Mucosa of stomach (tissue), 1 donor: ENCODE results near the gene CMTM4.

Experiments
- H3K27me3 ChIP-seq: one replicate; pipeline ENCODE4 v1.7.0; 2013; ENCODE audit warnings: mild to moderate bottlenecking, low read length; ENCODE audit not compliant: control insufficient read depth, insufficient read depth
- H3K36me3 ChIP-seq: one replicate; pipeline ENCODE4 v1.7.0; 2013; ENCODE audit warnings: low read length; ENCODE audit not compliant: control insufficient read depth, insufficient read depth
- H3K4me1 ChIP-seq: one replicate; pipeline ENCODE4 v1.7.0; 2013; ENCODE audit warnings: mild to moderate bottlenecking, low read length; ENCODE audit not compliant: control insufficient read depth, insufficient read depth
- H3K4me3 ChIP-seq: one replicate; pipeline ENCODE4 v1.7.0; 2013; ENCODE audit warnings: low read length
- H3K9ac ChIP-seq: one replicate; pipeline ENCODE4 v1.7.0; 2013; ENCODE audit warnings: mild to moderate bottlenecking, low read length, moderate library complexity
- H3K9me3 ChIP-seq: one replicate; pipeline ENCODE4 v1.7.0; 2013; ENCODE audit warnings: mild to moderate bottlenecking, low read length, moderate library complexity; ENCODE audit not compliant: control insufficient read depth
- donor health status: Pancreatic carcinoma.

Gene CMTM4

GRCh38 chr16:66719246-66719645 lies 22.7 kb upstream of the CMTM4 start:
- Histone ChIP-seq H3K9me3 (no peaks in the 10 kb centered on the region), H3K36me3 (peaks cover 4% of the 10 kb centered on the region), H3K9ac (no peak overlapping the region), H3K4me1 (peaks cover 9% of the 10 kb centered on the region), H3K4me3 (no peak overlapping the region), H3K27me3 (no peaks in the 10 kb centered on the region)

- Histone ChIP-seq H3K9me3 (no peaks in the 10 kb centered on the region), H3K27me3 (no peaks in the 10 kb centered on the region), H3K4me3 (no peak overlapping the region), H3K36me3 (peaks cover 4% of the 10 kb centered on the region), H3K9ac (no peak overlapping the region), H3K4me1 (peaks cover 9% of the 10 kb centered on the region)
Observed at GRCh38 chr16:66717776-66718175, 21.2 kb upstream of the CMTM4 start.

GRCh38 chr16:66717112-66717675 lies 20.7 kb upstream of the CMTM4 start:
- Histone ChIP-seq H3K4me3 (no peak overlapping the region), H3K36me3 (peaks cover 4% of the 10 kb centered on the region), H3K4me1 (peaks cover 9% of the 10 kb centered on the region), H3K9ac (no peak overlapping the region), H3K27me3 (no peaks in the 10 kb centered on the region), H3K9me3 (no peaks in the 10 kb centered on the region)

- H3K36me3 ChIP-seq = peaks cover 4% of the 10 kb centered on the region
- H3K27me3 ChIP-seq = no peaks in the 10 kb centered on the region
- no peak overlapping the region for H3K4me3 ChIP-seq
- no peak overlapping the region for H3K9ac ChIP-seq
- no peaks in the 10 kb centered on the region for H3K9me3 ChIP-seq
- peaks cover 9% of the 10 kb centered on the region for H3K4me1 ChIP-seq
Observed at GRCh38 chr16:66714654-66715307, 18.2 kb upstream of the CMTM4 start.

- Histone ChIP-seq H3K27me3 (no peaks in the 10 kb centered on the region), H3K36me3 (peaks cover 4% of the 10 kb centered on the region), H3K4me3 (no peak overlapping the region), H3K4me1 (peaks cover 9% of the 10 kb centered on the region), H3K9me3 (no peaks in the 10 kb centered on the region), H3K9ac (no peak overlapping the region)
Observed at GRCh38 chr16:66714062-66714461, 17.5 kb upstream of the CMTM4 start.

GRCh38 chr16:66713076-66713475 lies 16.5 kb upstream of the CMTM4 start:
- Histone ChIP-seq H3K9ac (no peak overlapping the region), H3K4me3 (no peak overlapping the region), H3K9me3 (no peaks in the 10 kb centered on the region), H3K27me3 (no peaks in the 10 kb centered on the region), H3K4me1 (peaks cover 9% of the 10 kb centered on the region), H3K36me3 (peaks cover 4% of the 10 kb centered on the region)

- Histone ChIP-seq H3K27me3 (no peaks in the 10 kb centered on the region), H3K9me3 (no peaks in the 10 kb centered on the region), H3K9ac (no peak overlapping the region), H3K36me3 (peaks cover 4% of the 10 kb centered on the region), H3K4me1 (peaks cover 9% of the 10 kb centered on the region), H3K4me3 (no peak overlapping the region)
Observed at GRCh38 chr16:66712512-66712911, 16.0 kb upstream of the CMTM4 start.

- H3K4me3 ChIP-seq = no peak overlapping the region
Observed at GRCh38 chr16:66711581-66711980, 15.0 kb upstream of the CMTM4 start.

GRCh38 chr16:66706506-66706880 lies 9.9 kb upstream of the CMTM4 start:
- Histone ChIP-seq H3K36me3 (no peaks in the 10 kb centered on the region), H3K4me1 (no peaks in the 10 kb centered on the region), H3K27me3 (no peaks in the 10 kb centered on the region), H3K9me3 (no peaks in the 10 kb centered on the region), H3K9ac (no peak overlapping the region), H3K4me3 (no peak overlapping the region)

More at GRCh38 chr16:66711581-66711980, 15.0 kb upstream of the CMTM4 start:
- Histone ChIP-seq H3K36me3 (no peaks in the 10 kb centered on the region), H3K27me3 (no peaks in the 10 kb centered on the region), H3K9ac (no peak overlapping the region), H3K4me1 (peaks cover 9% of the 10 kb centered on the region), H3K9me3 (no peaks in the 10 kb centered on the region)

GRCh38 chr16:66705790-66706505 lies 9.4 kb upstream of the CMTM4 start:
- Histone ChIP-seq H3K36me3 (no peaks in the 10 kb centered on the region), H3K4me1 (no peaks in the 10 kb centered on the region), H3K27me3 (no peaks in the 10 kb centered on the region), H3K9ac (no peak overlapping the region), H3K9me3 (no peaks in the 10 kb centered on the region), H3K4me3 (no peak overlapping the region)

- H3K36me3 ChIP-seq = no peaks in the 10 kb centered on the region
Observed at GRCh38 chr16:66703406-66704215, 7.1 kb upstream of the CMTM4 start.

GRCh38 chr16:66701516-66701915 lies 5.0 kb upstream of the CMTM4 start:
- H3K9me3 ChIP-seq = no peaks in the 10 kb centered on the region
- no peaks in the 10 kb centered on the region for H3K4me1 ChIP-seq
- no peak overlapping the region for H3K9ac ChIP-seq
- H3K27me3 ChIP-seq = no peaks in the 10 kb centered on the region
- no peaks in the 10 kb centered on the region for H3K36me3 ChIP-seq
- H3K4me3 ChIP-seq = no peak overlapping the region

More at GRCh38 chr16:66703406-66704215, 7.1 kb upstream of the CMTM4 start:
- H3K27me3 ChIP-seq = no peaks in the 10 kb centered on the region
- H3K4me1 ChIP-seq = no peaks in the 10 kb centered on the region
- no peaks in the 10 kb centered on the region for H3K9me3 ChIP-seq
- no peak overlapping the region for H3K9ac ChIP-seq
- no peak overlapping the region for H3K4me3 ChIP-seq
